GM21367 (cell line): Measurements from ENCODE around the gene ARL13B.
"Not testable (repeated sequence)": the region's sequence is repeated elsewhere in the genome, so short reads cannot be mapped to it uniquely, and the experiment has no call there.

Source experiments
- ATAC-seq: cut with Tn5 transposase; IDR thresholded peaks from one replicate; pipeline ENCODE4 v1.9.1; 2021; ENCODE audit not compliant: unreplicated experiment

Gene ARL13B

DNA sequence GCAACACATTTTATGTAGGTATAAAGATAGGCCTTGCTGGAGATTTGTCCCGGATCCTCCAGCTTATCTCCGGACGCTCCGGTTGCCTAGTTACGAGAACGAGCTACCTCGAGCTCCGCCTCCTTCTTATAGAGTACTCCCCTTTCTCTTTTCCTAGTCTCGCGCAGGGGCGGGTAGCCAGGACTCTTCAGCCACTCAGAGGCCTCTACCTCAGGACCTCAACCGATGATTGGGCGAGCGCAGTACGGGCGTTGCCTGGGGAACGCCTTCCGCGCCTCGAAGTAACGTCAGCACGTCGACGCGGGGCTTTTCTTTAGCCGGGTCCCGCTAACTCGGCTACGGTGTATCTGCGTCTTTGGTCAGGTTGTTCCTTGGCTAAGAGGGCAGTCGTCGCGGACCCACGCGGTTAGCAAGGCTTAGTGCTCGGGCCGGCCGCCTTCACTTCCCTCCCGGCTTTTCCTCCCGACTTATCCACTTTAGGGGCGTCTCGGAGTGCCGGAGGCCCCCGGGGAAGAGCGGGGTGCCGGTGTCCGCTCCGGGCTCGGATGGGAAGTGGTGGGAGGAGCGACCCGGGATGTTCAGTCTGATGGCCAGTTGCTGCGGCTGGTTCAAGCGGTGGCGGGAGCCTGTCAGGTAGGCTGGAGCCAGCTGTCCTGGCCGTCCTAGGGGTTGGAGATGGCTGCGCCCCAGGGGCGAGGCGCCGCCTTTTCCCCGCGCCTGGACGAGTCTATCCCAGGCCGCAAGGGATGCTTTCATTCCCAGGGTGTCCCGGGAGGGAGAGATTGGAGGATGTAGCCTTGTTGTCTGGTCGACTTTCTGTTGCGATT lies at the start of gene ARL13B:
Gene ARL13B (plus strand): TSS at position 306 of the 827 bp plus-strand sequence. CDS start 269 bp downstream, at position 575.
- ATAC-seq = peak; percentile 100

DNA sequence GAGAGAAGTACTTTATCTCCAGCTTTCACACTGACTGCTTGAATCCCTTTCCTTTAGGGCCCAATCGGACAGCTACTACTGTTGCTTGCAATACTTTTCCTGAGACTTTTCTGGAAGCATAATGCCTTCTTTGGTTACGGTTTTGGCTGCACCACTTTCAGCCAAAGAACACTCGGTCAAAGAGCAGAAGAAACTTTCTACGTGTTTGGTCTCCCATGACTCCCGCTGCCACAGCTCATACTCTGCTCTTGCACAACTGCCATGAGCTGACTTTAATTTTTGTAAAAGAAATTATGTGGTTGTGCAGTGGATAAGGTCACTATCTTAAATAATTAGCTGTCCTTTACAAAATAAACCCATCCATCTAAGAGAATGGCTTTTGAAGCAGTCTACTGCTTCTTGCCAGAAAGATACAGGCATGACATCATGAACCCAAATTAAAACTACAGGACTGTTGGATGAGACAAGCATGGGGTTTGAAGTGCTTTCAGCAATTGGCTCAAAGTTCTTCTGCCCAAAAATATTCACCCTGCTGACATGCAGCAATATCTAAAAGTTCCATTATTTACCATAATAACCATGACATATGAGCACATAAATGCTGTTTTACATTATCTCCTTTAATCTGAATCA lies 48.2 kb upstream of the ARL13B start:
- ATAC-seq = no peak

DNA sequence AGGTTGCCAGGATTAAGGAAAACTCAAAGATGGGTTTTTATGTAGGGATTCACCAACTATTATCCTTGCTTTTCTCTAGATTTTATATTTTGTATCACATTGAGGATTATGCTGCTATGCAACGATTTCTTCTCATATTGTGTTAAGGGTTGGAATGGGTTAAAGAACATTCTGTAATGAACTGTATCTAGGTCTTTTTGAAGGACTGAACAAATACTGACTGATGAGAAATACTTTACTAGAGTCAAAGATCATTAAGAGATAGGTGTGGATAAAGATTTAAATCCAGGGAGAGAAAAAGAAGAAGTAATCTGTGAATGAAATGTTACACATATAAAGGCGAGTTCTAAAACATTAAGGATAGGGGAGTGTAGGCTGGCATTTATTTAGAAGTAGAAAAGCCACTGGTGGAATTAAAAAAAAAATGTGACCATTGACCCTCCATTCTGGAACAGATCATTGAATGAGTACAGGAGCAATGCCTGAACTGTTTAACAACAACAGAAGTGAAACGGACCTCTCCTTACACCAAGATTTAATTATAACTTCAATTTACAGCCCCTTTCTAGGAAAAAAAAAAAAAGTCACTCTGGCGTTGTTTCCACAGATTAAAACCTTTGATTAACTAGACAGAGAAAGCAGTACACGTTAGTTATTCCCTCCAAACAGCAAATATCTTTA lies 45.4 kb upstream of the ARL13B start:
- ATAC-seq = no peak

DNA sequence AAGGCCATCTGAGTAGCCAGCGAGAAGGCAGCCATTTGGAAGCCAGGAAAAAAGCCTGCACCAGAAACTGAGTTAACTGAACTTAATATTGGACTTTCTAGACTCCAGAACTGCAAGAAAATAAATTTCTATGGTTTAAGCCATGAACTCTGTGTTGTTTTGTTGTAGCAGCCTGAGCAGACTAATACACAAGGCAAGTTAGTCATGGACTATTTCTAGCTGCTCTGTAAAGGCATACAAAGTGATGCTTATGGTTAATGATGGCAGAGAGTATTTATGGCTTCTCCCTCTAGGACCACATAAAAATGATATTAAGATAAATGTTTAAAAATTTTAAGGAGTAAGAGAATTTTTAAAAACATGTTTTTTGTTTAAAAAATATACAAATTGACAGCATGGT lies 43.4 kb upstream of the ARL13B start:
- ATAC-seq = no peak

GRCh38 chr3:93937485-93937884 lies 42.5 kb upstream of the ARL13B start:
- not testable (repeated sequence) for ATAC-seq

- ATAC-seq = not testable (repeated sequence)
Observed at GRCh38 chr3:93949958-93950357, 30.0 kb upstream of the ARL13B start.

- ATAC-seq = no peak
Observed at GRCh38 chr3:93961026-93961425, 18.9 kb upstream of the ARL13B start.

DNA sequence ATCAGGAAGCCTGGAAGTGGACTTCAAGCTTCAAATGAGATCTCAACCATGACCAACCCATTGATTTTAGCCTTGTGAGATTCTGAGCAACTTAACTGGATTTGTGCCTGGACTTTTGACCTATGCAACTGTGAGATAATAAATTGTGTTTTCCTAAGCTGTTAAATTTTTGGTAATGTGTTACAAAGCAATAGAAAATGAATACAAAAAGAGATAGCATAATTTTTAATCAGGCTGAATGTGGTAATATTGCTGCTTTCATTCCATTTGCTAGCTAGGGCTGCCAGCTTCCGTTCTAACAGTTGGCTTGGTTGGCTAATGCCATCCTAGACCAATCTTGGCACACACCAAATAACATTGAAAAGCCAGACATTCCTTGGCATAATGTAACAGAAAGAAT lies 18.5 kb upstream of the ARL13B start:
- ATAC-seq = no peak

- ATAC-seq = no peak
Observed at GRCh38 chr3:93962798-93963197, 17.2 kb upstream of the ARL13B start.

GRCh38 chr3:93965106-93965505 lies 14.8 kb upstream of the ARL13B start:
- not testable (repeated sequence) for ATAC-seq

GRCh38 chr3:93969443-93969842 lies 10.5 kb upstream of the ARL13B start:
- no peak for ATAC-seq

DNA sequence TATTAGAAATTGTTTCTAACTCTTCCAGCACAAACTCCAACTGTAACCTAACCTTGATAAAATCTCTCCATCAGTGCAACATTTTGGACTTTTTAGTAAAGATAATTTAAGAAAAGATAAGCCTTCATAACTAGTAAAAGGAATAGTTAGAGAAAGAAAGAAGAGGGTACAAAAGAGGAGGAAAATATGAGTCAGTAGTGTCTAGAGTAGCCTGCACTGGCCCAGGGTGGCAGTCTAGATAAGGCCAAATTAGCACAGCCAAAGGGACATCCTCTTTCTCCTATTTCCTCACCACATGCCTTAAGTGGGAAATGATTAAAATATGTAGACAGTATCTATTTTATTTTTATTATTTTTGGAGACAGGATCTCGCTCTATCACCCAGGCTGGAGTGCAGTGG lies 10.0 kb upstream of the ARL13B start:
- no peak for ATAC-seq

DNA sequence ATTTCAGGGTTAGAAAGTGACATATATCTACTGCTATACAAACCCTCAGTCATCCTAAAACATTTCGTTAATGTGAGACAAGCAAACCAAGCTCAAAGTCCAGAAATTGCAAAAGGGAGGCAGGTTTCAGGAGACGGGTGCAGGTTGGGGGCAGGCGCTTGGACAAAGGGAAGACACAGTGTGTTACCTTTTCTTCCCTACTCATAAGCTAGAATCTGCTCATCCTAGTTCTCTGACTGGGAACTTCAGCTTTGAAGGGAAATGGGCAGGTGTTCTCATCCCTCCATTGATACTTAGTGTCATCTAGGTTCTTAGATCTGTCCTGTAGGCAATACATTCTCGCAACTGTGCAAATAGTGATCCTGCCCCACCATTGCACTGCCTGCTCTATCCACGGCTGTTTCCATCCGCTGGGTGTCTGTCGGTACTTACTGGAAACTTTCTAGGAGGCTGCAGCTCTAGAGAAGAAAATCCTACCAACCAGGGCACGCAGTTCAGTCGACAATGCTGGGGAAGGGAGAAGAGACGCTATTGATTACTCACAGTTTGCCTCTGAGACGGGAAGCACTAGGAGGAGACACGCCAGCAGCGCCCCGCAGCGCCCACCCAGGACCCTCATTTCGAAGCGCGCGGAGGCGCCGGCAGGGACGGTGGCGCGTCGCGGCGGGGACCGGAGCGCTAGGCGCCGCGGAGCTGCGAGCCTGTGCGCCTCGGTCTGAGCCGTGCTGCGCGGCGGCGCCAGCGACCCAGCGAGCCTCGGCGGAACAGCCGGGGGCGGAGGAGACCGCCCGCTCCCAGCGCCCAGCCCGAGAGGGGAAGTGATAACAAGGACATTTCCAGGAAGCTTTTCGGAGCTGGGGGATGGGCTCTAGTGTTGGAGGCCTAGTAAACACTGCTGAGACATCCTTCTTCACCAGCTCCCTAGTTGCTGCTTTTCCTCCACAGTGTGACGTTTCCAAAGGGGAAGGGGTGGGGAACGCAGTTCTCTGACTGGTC lies 6.5 kb upstream of the ARL13B start, which contains the start of gene PROS1:
Gene PROS1 (minus strand): TSS at position 766 of the 996 bp plus-strand sequence. CDS start 147 bp downstream, at position 619.
- ATAC-seq = peak; percentile 86

- ATAC-seq = no peak
Observed at GRCh38 chr3:93981649-93982048, 1.7 kb downstream of the ARL13B start.

DNA sequence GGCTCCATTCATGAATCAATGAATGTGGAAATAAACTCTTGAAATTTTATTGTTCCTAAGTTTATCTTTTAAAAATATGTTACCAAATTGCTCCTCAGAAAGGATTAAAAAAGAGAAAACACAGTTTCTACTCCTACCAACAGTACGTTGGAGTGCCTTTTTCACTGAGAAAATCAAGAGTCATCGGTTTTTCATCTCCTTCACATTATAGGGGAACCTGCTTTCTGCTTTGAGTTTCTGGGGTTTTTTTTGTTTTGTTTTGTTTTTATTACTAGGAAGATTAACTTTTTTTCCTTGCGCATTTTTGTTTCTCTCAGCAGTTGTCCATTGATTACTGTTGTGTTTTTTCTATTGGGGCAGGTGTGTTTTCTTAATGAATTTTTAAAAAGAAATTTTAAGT lies 3.5 kb downstream of the ARL13B start:
- no peak for ATAC-seq

- ATAC-seq = no peak
Observed at GRCh38 chr3:93984618-93985017, 4.7 kb downstream of the ARL13B start.

- no peak for ATAC-seq
Observed at GRCh38 chr3:93988283-93988682, 8.3 kb downstream of the ARL13B start.

DNA sequence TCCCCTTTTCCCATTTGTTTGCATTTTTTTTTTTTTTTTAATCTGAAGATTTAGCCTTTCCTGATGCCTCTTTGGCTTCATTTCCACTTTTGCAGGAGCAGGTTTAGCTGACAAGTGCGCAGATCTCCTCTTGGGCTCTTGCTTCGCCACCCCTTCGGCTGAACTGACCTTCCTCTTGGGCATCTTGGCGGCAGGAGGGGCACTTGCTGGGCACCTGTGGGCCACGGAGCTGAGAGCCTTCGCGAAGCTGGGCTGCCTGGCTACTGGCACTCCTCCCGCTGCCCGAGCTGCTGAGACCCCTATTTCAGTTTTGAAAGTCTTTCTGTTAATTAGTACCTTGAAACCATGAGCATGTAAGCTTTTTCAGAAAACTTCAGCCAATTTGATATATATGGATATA lies 8.8 kb downstream of the ARL13B start:
- ATAC-seq = no peak

DNA sequence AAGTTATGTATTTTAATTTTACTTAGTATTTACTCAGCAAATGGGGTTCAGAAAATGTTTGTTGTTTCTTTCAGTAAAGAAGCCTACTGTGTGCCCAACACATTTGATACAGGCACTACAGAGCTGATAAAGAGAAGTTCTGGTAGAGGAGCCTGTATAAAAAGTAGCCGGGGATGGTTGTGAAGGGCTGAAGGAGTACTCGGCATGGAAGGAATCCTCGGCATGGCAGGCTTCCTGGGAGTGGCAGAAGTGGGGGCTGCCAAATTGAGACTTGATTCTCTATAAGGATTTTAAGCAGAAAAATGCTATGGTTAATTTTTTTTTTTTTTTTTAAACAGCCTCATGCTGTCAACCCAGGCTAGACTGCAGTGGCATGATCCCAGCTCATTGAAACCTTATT lies 9.3 kb downstream of the ARL13B start:
- no peak for ATAC-seq

DNA sequence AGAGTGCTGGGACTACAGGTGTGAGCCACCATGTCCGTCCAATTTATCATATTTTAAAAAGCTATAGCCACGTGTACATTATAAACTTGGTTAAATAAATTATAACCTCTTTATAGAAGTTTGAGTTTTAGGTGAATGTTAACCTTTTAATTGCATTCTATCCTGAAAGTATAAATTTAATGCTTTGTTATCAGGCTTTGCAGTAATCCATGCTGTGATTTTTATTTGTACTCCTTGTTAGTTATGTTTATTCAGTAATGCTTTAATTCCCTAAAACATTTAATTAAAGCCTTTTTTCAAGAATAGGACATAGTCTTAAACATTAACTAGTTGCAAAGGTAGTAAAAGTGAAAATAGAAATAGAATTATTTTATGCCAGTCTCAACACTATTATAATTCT lies 11.7 kb downstream of the ARL13B start:
- no peak for ATAC-seq

- no peak for ATAC-seq
Observed at GRCh38 chr3:93992207-93992606, 12.3 kb downstream of the ARL13B start.
